Ectodermal cell (in vitro differentiated cells): ENCODE results near the gene EBF3.

ENCODE experiments used
- H3K27ac ChIP-seq: 2 replicates; pipeline ENCODE4 v1.7.0; 2013; ENCODE audit warnings: mild to moderate bottlenecking, low read depth, low read length; ENCODE audit not compliant: insufficient read depth, poor library complexity, severe bottlenecking
- H3K27me3 ChIP-seq: 2 replicates; pipeline ENCODE4 v1.7.0; 2013; ENCODE audit warnings: mild to moderate bottlenecking, low read length; ENCODE audit not compliant: insufficient read depth, control insufficient read depth, poor library complexity, severe bottlenecking
- H3K36me3 ChIP-seq: one replicate; pipeline ENCODE4 v1.7.0; 2013; ENCODE audit warnings: low read length; ENCODE audit not compliant: control insufficient read depth, insufficient read depth
- H3K4me1 ChIP-seq: one replicate; pipeline ENCODE4 v1.7.0; 2013; ENCODE audit warnings: low read length; ENCODE audit not compliant: control insufficient read depth, insufficient read depth
- H3K4me3 ChIP-seq: 2 replicates; pipeline ENCODE4 v1.7.0; 2013; ENCODE audit warnings: low read depth, low read length, control low read depth; ENCODE audit not compliant: insufficient read depth
- H3K9me3 ChIP-seq: 2 replicates; pipeline ENCODE4 v1.7.0; 2013; ENCODE audit warnings: mild to moderate bottlenecking, low read length, moderate library complexity; ENCODE audit not compliant: control insufficient read depth
- WGBS, 2 experiments: methylation state at CpG; one replicate each; pipeline ENCODE4 v1.1.7; 2013; ENCODE audit warnings: missing lambda C conversion rate in 2 of 2; 5-methylcytosine and 5-hydroxymethylcytosine counted together

EBF3 gene

DNA sequence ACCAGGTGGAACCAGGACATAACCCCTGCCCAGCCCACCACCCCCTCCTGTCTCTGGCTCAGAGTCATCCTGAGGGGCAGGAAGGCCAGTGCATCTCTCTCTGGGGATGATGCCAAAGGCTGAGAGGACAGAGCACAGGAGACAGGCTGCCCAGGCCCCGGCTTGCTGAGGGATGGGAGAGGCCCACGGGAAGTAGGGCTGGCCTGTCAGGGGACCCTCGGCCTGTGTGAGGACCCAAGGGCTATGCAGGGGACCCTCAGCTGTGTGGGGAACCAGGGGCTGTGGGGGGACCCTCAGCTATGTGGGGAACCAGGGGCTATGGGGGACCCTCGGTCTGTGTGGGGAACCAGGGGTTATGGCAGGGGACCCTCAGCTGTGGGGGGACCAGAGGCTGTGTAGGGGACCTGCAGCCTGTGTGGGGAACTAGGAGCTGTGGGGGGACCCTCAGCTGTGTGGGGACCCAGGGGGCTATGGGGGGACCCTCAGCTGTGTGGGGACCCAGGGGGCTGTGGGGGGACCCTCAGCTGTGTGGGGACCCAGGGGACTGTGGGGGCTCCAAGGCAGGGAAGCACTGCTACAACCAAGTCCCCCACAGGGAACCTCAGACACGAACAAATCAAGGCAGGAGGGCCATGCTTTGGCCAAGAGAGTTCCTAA is 27.7 kb downstream of the EBF3 start:
- Histone ChIP-seq H3K4me3 (no peak overlapping the region), H3K27ac (no peak overlapping the region), H3K36me3 (no peaks in the 10 kb centered on the region), H3K27me3 (no peaks in the 10 kb centered on the region), H3K4me1 (peaks cover 5% of the 10 kb centered on the region), H3K9me3 (no peaks in the 10 kb centered on the region)
- 92 to 93% methylated on average over 5 of the region's 5 CpGs for WGBS, 2 experiments

DNA sequence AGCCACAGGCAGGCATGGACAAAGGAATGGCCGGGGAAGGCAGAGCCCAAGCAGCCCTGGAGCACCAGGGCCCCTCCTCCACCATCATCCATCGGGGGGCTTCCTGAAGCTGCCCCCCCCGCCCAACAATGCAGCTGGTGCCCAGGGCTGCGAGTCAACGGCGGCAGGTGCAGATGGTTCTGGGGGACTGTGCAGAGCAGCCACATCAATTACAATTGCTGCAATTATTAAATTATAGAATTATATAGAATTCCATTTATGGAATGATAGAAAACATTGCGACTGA is 28.3 kb downstream of the EBF3 start:
- 89 to 93% methylated on average over 4 to 7 of the region's 7 CpGs for WGBS, 2 experiments
- Histone ChIP-seq H3K4me3 (no peak overlapping the region), H3K4me1 (peaks cover 5% of the 10 kb centered on the region), H3K36me3 (no peaks in the 10 kb centered on the region), H3K27ac (no peak overlapping the region), H3K9me3 (no peaks in the 10 kb centered on the region), H3K27me3 (no peaks in the 10 kb centered on the region)

- H3K36me3 ChIP-seq, result no peaks in the 10 kb centered on the region
- peaks cover 5% of the 10 kb centered on the region for H3K4me1 ChIP-seq
- no peak overlapping the region for H3K27ac ChIP-seq
- H3K27me3 ChIP-seq, result no peaks in the 10 kb centered on the region
- WGBS, 2 experiments, result 93 to 94% methylated on average over 16 of the region's 16 CpGs
- H3K9me3 ChIP-seq, result no peaks in the 10 kb centered on the region
- no peak overlapping the region for H3K4me3 ChIP-seq
Observed at GRCh38 chr10:129935102-129935866, 28.8 kb downstream of the EBF3 start.

GRCh38 chr10:129934196-129934925 is 29.7 kb downstream of the EBF3 start:
- no peaks in the 10 kb centered on the region for H3K36me3 ChIP-seq
- no peak overlapping the region for H3K4me3 ChIP-seq
- H3K27ac ChIP-seq, result no peak overlapping the region
- no peaks in the 10 kb centered on the region for H3K27me3 ChIP-seq
- H3K4me1 ChIP-seq, result peaks cover 5% of the 10 kb centered on the region
- no peaks in the 10 kb centered on the region for H3K9me3 ChIP-seq
- 93 to 96% methylated on average over 12 of the region's 12 CpGs for WGBS, 2 experiments

DNA sequence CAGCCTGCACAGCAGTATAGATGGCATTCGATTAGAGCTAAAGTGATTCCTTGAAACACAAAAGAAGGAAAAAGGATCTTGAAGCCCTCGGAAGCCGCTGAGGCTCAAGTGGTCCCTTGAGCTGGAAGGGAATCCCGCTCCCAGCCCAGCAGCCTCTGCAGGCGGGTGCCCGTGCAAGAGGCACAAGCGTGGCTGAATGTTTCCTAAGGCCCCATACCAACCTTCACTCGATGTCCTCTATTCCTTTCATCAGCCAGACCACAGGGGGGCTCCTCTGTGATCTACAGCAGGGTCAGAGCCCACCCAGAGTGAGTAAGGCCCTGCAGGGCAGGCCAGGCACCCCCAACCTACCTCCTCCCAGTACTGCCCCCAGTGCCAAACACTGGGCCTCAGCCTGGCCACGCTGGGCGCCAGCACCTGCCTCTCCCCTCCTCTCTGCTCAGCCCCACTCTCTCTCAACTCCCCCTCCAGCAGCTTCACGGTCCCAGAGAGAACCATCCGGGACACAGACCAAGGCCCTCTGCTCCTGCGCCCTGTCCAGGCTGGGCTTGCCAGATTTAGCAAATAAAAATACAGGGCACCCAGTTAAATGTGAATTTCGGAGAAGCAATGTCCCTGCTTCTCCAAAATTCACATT is 30.5 kb downstream of the EBF3 start:
- WGBS, 2 experiments, result 81% methylated on average over 14 of the region's 14 CpGs
- H3K9me3 ChIP-seq, result no peaks in the 10 kb centered on the region
- H3K4me3 ChIP-seq, result no peak overlapping the region
- H3K36me3 ChIP-seq, result no peaks in the 10 kb centered on the region
- H3K27ac ChIP-seq, result no peak overlapping the region
- peaks cover 5% of the 10 kb centered on the region for H3K4me1 ChIP-seq
- H3K27me3 ChIP-seq, result no peaks in the 10 kb centered on the region

- no peaks in the 10 kb centered on the region for H3K27me3 ChIP-seq
- H3K36me3 ChIP-seq, result no peaks in the 10 kb centered on the region
- H3K4me1 ChIP-seq, result peaks cover 5% of the 10 kb centered on the region
- WGBS, 2 experiments, result 90 to 92% methylated on average over 23 to 24 of the region's 24 CpGs
- no peaks in the 10 kb centered on the region for H3K9me3 ChIP-seq
- H3K27ac ChIP-seq, result no peak overlapping the region
- H3K4me3 ChIP-seq, result no peak overlapping the region
Observed at GRCh38 chr10:129932751-129933433, 31.2 kb downstream of the EBF3 start.

DNA sequence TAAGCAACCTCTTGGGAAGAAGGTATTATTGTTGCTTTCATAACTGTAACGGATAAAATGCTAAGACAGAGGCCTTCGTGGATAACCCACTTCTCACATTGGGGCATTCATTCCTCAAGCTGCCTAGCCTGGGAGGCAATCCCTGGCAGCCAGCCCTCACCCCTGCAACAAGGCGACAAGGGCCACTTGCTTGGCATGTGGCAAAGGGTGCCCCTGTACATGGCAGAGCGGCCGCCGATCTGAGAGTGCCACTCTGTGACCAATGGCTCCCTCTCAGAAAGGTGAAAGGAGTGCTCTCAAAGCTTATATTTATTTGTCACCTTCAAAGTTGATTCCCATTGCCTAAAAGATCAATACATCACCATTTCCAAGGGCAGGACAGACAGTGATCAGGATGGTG is 31.9 kb downstream of the EBF3 start:
- no peaks in the 10 kb centered on the region for H3K9me3 ChIP-seq
- no peak overlapping the region for H3K4me3 ChIP-seq
- WGBS, 2 experiments, result 91 to 96% methylated on average over 6 of the region's 6 CpGs
- no peaks in the 10 kb centered on the region for H3K27me3 ChIP-seq
- H3K27ac ChIP-seq, result no peak overlapping the region
- no peaks in the 10 kb centered on the region for H3K36me3 ChIP-seq
- H3K4me1 ChIP-seq, result peaks cover 5% of the 10 kb centered on the region

DNA sequence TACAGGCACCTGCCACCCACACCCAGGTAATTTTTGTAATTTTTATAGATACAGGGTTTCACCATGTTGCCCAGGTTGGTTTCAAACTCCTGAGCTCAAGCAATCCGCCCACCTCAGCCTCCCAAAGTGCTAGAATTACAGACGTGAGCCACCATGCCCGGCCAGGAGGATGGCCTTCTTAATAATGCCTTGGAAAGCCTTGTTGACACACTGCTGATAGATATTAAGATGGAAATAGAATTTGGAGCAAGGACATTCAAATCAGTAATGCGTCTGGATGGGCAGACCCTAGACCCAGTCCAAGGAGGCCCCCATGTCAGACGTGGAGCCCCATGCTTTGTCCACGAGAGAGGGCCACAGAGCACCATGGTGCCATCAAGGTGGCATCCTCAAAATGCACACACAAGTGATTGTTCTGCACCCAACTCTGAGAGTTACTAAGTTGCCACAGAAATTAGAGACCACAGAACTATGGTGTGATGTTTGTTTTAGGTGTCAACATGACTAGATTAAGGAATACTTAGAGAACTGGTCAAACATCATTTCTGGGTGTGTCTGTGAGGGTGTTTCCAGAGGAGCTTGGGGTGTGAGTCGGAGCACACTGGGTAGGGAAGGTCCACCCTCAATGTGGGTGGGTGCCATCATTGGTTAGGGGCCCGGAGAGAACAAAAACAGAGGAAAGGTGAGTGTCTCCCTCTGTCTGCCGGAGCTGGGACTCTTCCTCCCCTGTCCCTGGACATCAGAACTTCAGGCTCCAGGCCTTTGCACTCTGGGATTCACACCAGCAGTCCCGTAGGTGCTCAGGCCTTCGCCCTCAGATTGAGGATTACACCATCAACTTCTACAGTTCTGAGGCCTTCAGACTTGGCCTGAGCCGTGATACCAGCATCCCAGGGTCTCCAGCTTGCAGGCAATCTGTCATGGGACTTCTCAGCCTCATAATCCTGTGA is 34.5 kb downstream of the EBF3 start:
- H3K9me3 ChIP-seq, result no peaks in the 10 kb centered on the region
- H3K27ac ChIP-seq, result no peak overlapping the region
- H3K36me3 ChIP-seq, result no peaks in the 10 kb centered on the region
- no peaks in the 10 kb centered on the region for H3K27me3 ChIP-seq
- no peak overlapping the region for H3K4me3 ChIP-seq
- 81 to 82% methylated on average over 12 of the region's 12 CpGs for WGBS, 2 experiments
- peaks cover 5% of the 10 kb centered on the region for H3K4me1 ChIP-seq

DNA sequence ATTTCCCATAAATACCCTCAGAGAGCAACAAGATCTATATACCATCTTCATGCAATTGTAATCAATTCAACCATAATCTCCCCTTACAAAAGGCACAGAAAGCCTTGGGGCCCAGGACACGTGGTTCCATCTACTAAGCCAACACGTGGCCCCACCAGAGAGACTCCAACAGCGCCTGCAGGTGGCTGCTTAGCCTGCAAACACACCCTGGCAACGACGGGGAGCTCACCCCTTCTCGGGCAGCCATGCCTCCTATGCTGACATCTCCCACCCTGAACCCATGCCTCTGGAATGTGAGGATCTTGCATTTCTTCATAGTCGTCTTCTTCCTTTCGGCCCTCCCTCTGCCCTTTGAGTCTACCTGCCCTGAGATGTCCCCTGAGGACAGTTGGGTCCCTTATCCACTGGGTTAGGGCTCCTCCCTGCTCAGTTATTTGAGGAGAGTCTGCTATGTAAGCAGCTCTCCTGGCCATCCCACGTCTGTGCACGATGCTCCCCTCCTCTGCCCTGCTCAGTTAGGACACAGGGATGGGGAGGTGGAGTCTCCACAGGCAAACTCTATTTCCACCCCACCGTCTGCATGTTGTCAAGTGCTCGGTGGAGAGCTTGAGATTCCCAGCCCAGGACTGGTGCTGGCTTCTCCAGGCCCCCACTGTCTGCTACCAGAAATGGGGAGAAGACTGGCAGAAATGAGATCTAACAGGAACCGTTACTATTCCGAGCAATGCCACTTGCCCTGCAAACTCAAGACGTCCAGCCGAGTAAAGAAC is 36.5 kb downstream of the EBF3 start:
- H3K9me3 ChIP-seq, result no peaks in the 10 kb centered on the region
- H3K27ac ChIP-seq, result no peak overlapping the region
- no peaks in the 10 kb centered on the region for H3K27me3 ChIP-seq
- H3K36me3 ChIP-seq, result no peaks in the 10 kb centered on the region
- no peaks in the 10 kb centered on the region for H3K4me1 ChIP-seq
- WGBS, 2 experiments, result 90 to 92% methylated on average over 16 of the region's 16 CpGs
- H3K4me3 ChIP-seq, result no peak overlapping the region
